ENCODE data around the gene PHOX2A.
"Not testable (repeated sequence)": the region's sequence is repeated elsewhere in the genome, so short reads cannot be mapped to it uniquely, and the experiment has no call there.

Gene PHOX2A

DNA sequence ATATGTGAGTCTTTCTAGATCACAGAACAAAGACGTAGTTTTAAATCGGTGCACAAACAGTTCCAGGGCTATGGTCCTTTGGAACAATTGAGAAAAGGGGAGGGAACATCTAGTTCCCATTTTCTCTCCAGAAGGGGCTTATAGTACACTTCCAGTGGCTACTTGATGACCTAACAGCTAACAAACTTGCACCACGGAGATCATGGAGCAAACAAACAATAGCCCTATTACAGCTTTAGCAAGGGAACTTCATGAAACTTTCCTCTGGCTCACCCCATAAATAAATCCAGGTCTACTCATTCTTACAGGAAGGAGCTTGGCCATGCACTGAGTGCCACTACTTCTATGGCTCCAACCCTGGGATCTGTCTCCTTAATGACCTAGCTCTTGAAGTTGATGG is 35.7 kb downstream of the PHOX2A start:
- Histone ChIP-seq H2AFZ (ENCODE audit: low read depth, low read length, severe bottlenecking) (no peak overlapping the region), H3K9ac (ENCODE audit: low read length) (no peak overlapping the region), H3K27ac (ENCODE audit: low read depth, low read length) (no peak overlapping the region), H3K79me2 (ENCODE audit: insufficient read depth, low read length) (no peaks in the 10 kb centered on the region), H4K20me1 (ENCODE audit: low read depth, low read length) (no peaks in the 10 kb centered on the region), H3K4me2 (ENCODE audit: low read depth, low read length, poor library complexity, severe bottlenecking) (no peak overlapping the region), H3K4me3 (ENCODE audit: insufficient read depth, low read length, poor library complexity, severe bottlenecking) (no peak overlapping the region), H3F3A (ENCODE audit: insufficient read depth) (no peaks in the 10 kb centered on the region), H3K9me3 (ENCODE audit: insufficient read depth, low read length) (no peaks in the 10 kb centered on the region), H3K9me2 (replicated peaks; ENCODE audit: insufficient read depth, low read length) (no peaks in the 10 kb centered on the region), H3K27me3 (ENCODE audit: low read length) (no peaks in the 10 kb centered on the region), H3K36me3 (ENCODE audit: low read length) (no peaks in the 10 kb centered on the region)
- no peak for TF ChIP-seq EZH2phosphoT487 (conservative IDR thresholded peaks at IDR 0.05; ENCODE audit: low read length)
- TF ChIP-seq, protein P1, sequence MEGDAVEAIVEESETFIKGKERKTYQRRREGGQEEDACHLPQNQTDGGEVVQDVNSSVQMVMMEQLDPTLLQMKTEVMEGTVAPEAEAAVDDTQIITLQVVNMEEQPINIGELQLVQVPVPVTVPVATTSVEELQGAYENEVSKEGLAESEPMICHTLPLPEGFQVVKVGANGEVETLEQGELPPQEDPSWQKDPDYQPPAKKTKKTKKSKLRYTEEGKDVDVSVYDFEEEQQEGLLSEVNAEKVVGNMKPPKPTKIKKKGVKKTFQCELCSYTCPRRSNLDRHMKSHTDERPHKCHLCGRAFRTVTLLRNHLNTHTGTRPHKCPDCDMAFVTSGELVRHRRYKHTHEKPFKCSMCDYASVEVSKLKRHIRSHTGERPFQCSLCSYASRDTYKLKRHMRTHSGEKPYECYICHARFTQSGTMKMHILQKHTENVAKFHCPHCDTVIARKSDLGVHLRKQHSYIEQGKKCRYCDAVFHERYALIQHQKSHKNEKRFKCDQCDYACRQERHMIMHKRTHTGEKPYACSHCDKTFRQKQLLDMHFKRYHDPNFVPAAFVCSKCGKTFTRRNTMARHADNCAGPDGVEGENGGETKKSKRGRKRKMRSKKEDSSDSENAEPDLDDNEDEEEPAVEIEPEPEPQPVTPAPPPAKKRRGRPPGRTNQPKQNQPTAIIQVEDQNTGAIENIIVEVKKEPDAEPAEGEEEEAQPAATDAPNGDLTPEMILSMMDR (IDR thresholded peaks at IDR 0.05; ENCODE audit: insufficient read depth, low read length, poor library complexity, severe bottlenecking) = no peak

DNA sequence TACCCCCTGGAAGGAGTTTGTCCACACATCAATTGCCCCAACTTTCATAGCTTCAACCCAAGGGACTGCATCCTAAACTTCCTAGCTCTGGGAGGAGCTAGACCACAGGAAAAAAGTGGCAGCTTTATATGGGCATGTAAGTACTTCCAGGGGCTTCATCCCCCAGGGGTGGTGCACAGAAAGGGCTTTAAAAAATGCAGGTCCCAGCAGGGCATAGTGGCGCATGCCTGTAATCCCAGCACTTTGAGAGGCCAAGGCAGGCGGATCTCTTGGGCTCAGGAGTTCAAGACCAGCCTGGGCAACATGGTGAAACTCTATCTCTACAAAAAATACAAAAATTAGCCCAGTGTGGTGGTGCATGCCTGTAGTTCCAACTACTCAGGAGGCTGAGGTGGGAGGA is 37.2 kb downstream of the PHOX2A start:
- H3K9me2 ChIP-seq (replicated peaks; ENCODE audit: insufficient read depth, low read length); H3K36me3 ChIP-seq (ENCODE audit: low read length); H2AFZ ChIP-seq (ENCODE audit: low read depth, low read length, severe bottlenecking); H3K9me3 ChIP-seq (ENCODE audit: insufficient read depth, low read length); H3K27me3 ChIP-seq (ENCODE audit: low read length); H3K4me3 ChIP-seq (ENCODE audit: insufficient read depth, low read length, poor library complexity, severe bottlenecking); H3F3A ChIP-seq (ENCODE audit: insufficient read depth); H3K4me2 ChIP-seq (ENCODE audit: low read depth, low read length, poor library complexity, severe bottlenecking); H4K20me1 ChIP-seq (ENCODE audit: low read depth, low read length); H3K27ac ChIP-seq (ENCODE audit: low read depth, low read length); H3K9ac ChIP-seq (ENCODE audit: low read length); H3K79me2 ChIP-seq (ENCODE audit: insufficient read depth, low read length): not testable (repeated sequence)

DNA sequence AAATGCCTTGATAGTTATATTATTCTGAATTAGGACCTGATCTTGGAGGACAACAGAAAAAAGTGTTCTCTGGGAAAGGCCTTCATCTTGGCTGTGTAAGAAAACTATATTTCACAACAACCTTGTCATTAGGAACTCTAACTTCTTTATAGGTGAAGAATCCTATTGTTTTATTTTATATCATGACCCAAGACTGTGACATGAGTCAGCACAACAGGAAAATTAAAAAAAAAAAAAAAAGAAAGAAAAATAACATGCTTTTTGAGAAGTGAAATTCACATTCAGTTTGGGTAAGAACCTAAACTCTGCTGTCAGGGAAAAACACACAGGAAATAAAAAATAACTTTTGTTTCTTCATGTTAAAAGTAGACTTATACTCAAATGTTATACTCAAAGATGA is 39.1 kb downstream of the PHOX2A start:
- H2AFZ ChIP-seq (ENCODE audit: low read depth, low read length, severe bottlenecking) = no peak overlapping the region
- no peaks in the 10 kb centered on the region for H3K36me3 ChIP-seq (ENCODE audit: low read length)
- no peak overlapping the region for H3K9ac ChIP-seq (ENCODE audit: low read length)
- H4K20me1 ChIP-seq (ENCODE audit: low read depth, low read length) = no peaks in the 10 kb centered on the region
- no peaks in the 10 kb centered on the region for H3K27me3 ChIP-seq (ENCODE audit: low read length)
- H3K27ac ChIP-seq (ENCODE audit: low read depth, low read length) = no peak overlapping the region
- no peak overlapping the region for H3K4me2 ChIP-seq (ENCODE audit: low read depth, low read length, poor library complexity, severe bottlenecking)
- H3K9me3 ChIP-seq (ENCODE audit: insufficient read depth, low read length) = no peaks in the 10 kb centered on the region
- TF ChIP-seq, protein P1 (IDR thresholded peaks at IDR 0.05; ENCODE audit: insufficient read depth, low read length, poor library complexity, severe bottlenecking) = no peak
- TF ChIP-seq EZH2phosphoT487 (conservative IDR thresholded peaks at IDR 0.05; ENCODE audit: low read length) = no peak
- no peaks in the 10 kb centered on the region for H3K9me2 ChIP-seq (replicated peaks; ENCODE audit: insufficient read depth, low read length)
- H3K4me3 ChIP-seq (ENCODE audit: insufficient read depth, low read length, poor library complexity, severe bottlenecking) = no peak overlapping the region
- H3F3A ChIP-seq (ENCODE audit: insufficient read depth) = no peaks in the 10 kb centered on the region
- no peaks in the 10 kb centered on the region for H3K79me2 ChIP-seq (ENCODE audit: insufficient read depth, low read length)

GRCh38 chr11:72203163-72203562 is 40.8 kb downstream of the PHOX2A start:
- H2AFZ ChIP-seq (ENCODE audit: low read depth, low read length, severe bottlenecking) = no peak overlapping the region
- no peaks in the 10 kb centered on the region for H3K9me2 ChIP-seq (replicated peaks; ENCODE audit: insufficient read depth, low read length)
- no peak for TF ChIP-seq EZH2phosphoT487 (conservative IDR thresholded peaks at IDR 0.05; ENCODE audit: low read length)
- TF ChIP-seq, protein P1 (IDR thresholded peaks at IDR 0.05; ENCODE audit: insufficient read depth, low read length, poor library complexity, severe bottlenecking) = no peak
- H4K20me1 ChIP-seq (ENCODE audit: low read depth, low read length) = no peaks in the 10 kb centered on the region
- no peaks in the 10 kb centered on the region for H3K79me2 ChIP-seq (ENCODE audit: insufficient read depth, low read length)
- no peaks in the 10 kb centered on the region for H3K36me3 ChIP-seq (ENCODE audit: low read length)
- no peaks in the 10 kb centered on the region for H3K27me3 ChIP-seq (ENCODE audit: low read length)
- H3K4me3 ChIP-seq (ENCODE audit: insufficient read depth, low read length, poor library complexity, severe bottlenecking) = no peak overlapping the region
- no peak overlapping the region for H3K4me2 ChIP-seq (ENCODE audit: low read depth, low read length, poor library complexity, severe bottlenecking)
- no peak overlapping the region for H3K9ac ChIP-seq (ENCODE audit: low read length)
- H3K9me3 ChIP-seq (ENCODE audit: insufficient read depth, low read length) = no peaks in the 10 kb centered on the region
- no peak overlapping the region for H3K27ac ChIP-seq (ENCODE audit: low read depth, low read length)
- H3F3A ChIP-seq (ENCODE audit: insufficient read depth) = no peaks in the 10 kb centered on the region

Data from SU-DHL-6 (cell line).